GF-D8 (cell line): ENCODE results near the gene KAT2A.
"Not testable (repeated sequence)": the region's sequence is repeated elsewhere in the genome, so short reads cannot be mapped to it uniquely, and the experiment has no call there.

Source experiments
- DNase-seq: peaks from one replicate; lab custom pipeline; 2025; lab: John Stamatoyannopoulos, UW

The KAT2A gene

DNA sequence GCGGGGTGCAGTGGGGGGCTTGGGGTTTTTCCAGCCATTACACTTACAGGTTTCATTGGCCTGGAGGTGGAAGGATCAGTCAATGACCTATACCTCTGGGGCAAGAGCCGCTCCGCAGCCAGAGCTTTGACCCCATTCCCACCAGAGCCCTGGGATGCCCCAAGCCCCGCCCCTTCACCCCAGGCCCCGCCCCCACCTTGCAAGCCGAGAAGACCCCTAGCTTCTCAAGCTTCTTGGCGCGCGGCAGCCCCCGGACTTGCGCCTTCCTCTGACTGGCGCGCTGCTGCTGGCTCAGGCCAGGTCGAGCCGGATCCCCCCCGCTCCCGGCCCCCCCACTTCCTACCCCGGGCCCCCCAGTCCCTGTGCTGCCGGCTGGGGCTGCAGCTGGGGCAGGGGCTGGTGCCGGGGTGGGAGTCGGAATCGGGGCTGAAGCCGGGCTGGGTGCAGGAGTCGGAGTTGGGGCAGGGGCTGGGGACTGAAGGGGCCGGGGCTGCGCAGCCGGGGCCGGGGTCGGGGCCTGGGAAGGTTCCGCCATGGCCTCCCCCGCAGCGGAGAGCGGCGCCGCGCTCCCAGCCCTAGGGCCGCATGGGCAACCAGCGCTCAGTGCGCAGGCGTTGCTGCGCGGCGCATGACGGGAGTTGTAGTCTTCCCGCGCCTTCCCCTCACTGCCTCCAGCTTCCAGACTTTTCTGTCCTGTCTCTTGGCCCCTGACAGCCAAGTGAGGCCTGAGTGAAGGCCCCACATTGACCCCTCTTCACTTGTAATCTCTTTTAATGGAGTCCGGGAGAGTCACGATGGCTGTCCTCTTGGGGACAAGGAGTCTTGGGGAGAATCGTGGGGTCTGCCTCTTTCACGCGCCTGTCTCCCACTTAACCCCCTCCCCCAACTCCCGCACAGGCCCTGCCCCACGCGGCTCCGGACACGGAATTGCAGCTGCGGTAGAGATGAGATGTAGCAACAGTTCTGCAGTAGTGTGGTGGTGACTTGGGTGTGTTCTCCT lies at the start of gene KAT2A:
KAT2A (minus strand) TSS at position 598 of the 1,000 bp plus-strand sequence; CDS start at position 535, 63 bp downstream.
- peak; percentile 52 for DNase-seq

DNA sequence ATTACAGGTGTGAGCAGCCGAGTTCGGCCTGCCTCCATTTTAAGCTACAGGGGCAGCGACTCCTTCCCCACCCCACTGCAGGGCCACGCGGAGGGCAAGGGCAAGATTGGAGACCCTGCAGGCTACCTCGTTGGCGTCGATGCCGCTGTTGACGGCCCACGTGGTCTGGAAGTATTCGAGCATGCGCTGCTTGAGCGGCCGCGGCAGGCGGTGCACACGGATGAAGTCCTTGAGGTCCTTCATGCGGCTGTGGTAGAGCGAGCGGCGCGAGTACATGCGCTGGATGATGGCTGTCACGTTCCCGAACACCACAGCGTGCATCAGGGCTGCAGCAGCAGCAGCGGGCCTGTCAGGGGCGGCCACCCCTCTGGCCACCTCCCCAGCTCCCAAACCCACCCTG lies 48.2 kb upstream of the KAT2A start:
- no peak for DNase-seq

GRCh38 chr17:42167807-42168206 lies 46.6 kb upstream of the KAT2A start:
- no peak for DNase-seq

GRCh38 chr17:42166196-42166763 lies 45.1 kb upstream of the KAT2A start:
- no peak for DNase-seq

DNA sequence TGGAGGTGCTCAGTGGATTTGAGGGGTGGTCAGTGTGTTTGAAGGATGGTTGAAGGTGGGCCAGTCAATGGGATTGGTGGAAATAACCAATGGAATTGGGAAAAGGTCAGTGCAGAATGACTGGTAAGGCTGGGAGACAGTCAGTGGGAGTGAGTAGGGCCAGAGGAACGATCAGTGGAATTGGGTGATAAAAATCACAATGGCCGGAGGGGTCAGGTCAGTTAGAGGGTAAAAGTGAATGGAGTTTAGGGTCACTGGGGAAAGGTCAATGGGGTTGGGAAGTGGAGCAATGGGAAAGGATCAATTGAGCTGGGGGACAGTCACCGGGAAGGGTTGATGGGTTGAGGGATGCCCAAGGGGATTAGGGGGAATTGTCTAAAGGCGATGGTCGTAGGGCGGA lies 44.6 kb upstream of the KAT2A start:
- DNase-seq: no peak

DNA sequence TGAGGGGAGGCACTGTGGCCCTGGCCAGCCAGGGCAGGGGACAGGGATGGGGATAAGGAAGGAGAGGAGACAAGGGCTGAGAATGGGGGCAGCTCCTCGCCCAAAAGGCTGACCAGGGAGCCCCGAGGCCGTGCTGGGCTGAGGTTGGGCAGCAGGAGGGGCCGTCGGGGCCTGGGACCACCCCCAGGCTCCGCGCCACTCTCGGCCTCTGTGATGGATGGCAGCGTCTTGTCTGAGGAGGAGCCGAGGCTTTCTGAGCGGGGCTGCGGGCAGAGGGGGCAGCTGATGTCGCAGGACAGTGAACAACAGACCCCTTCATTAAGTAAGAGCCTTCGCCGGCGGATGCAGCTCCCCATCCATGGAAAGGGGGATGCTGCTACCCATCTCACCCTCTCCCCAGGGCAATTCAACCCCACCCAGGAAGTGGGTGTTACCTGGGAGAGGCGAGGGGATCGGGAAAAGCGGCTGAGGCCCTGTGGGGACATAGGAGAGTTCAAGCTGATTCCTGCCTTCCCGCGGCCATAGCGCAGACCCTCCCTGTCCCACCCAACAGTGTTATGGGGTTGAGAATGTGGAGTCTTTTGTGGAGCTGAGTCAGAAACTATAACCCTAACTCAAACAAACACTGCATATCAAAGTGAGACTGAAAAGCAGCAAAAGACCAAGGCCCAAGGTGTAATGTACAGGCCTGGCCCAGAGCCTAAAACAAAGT lies 42.7 kb upstream of the KAT2A start:
- DNase-seq: no peak

DNA sequence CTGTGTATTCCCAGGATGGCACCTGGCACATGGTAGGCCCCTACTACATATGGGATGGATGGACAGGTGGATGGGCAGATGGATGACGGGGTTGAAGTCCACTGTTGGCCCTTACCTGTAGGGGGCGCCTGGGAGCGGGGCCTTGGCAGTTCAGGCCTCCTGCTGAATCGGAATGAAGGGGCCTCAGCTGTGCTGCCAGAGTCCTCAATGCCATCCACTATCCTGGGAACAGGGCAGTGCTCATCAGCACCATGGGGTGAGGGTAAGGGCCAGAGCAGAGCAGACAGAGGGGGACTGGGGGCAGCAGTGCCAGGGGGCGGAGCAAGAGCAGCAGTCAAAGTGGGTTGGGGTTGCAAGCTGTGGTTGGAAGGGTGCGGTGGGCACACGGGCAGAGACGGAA lies 41.9 kb upstream of the KAT2A start:
- no peak for DNase-seq

DNA sequence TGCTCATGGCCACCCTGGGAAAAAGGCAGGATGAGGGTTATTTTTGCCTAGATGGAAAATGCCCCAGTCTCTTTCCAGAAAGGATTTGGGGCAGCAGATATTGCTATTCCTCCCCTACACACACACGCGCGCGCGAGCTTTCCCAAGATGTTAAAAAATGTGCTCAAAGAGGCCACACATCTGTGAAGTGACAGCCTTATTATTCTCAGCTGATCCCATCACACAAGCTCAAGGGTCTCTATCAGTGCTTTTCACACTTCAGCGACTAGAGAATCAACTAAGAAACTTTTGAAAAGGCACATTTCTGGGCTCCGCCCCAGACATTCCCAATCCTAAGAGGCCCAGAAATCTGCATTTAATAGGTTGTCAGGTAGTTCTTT lies 39.4 kb upstream of the KAT2A start:
- no peak for DNase-seq

- DNase-seq: no peak
These were observed 38.8 kb upstream of the KAT2A start for GRCh38 chr17:42159796-42160530.

GRCh38 chr17:42155614-42156045 lies 34.5 kb upstream of the KAT2A start:
- no peak for DNase-seq

GRCh38 chr17:42153919-42154742 lies 33.0 kb upstream of the KAT2A start:
- DNase-seq: peak; percentile 31

- DNase-seq: no peak
These were observed 25.9 kb upstream of the KAT2A start for GRCh38 chr17:42146911-42147607.

- DNase-seq: not testable (repeated sequence)
These were observed 22.0 kb upstream of the KAT2A start for GRCh38 chr17:42143138-42143537.

- no peak for DNase-seq
These were observed 21.3 kb upstream of the KAT2A start for GRCh38 chr17:42142371-42142896.

DNA sequence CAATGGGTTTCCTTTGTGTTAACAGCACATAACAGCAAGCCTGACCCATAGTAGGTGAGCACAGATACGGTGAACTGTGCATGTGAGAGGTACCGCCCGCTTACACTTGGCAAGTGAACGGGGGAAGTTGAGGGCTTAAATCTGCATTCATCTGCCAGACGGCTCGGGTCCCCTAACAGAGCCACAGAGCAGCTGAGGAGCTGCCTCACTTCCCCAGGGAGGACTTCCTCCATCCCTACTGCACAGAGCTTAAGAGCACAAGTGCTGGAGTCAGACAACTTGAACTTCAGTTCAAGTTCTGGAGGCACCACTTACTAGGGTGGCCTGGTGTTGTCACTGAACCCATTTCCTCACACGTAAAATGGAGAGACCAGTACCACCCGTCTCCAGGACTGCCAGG lies 20.2 kb upstream of the KAT2A start:
- DNase-seq: no peak

DNA sequence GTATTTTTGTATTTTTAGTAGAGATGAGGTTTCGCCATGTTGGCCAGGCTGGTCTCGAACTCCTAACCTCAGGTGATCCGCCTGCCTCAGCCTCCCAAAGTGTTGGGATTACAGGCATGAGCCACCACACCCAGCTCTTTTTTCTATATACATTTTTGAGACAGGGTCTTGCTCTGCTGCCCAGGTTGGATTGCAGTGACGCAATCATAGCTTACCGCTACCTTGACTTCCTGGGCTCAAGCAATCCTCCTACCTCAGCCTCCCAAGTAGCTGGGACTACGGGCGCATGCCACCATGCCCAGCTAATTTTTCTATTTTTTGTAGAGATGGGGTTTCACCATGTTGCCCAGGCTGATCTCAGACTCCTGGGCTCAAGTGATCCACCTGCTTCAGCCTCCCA lies 19.5 kb upstream of the KAT2A start:
- DNase-seq: not testable (repeated sequence)

DNA sequence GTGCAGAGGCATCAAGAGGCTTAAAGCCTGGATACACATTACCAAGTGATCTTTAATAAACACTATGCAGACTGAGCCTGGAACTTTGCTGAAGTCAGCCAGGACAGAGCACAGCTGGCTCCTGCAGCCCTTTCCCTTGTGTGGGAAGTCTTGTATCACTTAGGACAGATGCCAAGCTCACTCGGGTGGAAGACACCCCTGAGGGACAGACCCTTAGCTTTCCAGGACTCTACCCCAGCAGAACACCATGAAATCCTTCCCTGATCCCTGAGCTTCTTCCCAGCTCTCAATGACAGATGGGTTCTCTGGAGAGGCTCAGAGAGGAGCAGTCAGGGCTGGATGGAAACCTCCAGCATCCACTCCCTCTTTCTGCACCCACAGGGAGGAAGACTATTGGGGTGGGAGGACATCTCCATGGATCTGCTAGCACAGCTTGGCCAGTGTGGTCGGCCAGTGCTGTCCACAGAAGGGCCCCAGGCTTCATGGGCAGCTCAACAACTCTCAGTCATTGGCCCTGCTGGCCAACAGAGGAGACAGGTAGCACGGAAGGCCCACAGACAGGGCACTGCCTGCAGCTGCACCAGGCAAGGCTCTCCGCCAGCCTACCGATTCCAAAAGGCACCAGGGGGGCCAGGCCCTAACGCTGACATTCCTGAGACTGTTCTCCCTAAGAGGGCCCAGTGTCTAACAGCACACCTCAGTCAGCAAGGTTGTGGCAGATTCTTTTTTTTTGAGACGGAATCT lies 17.8 kb upstream of the KAT2A start:
- no peak for DNase-seq

GRCh38 chr17:42136654-42137051 lies 15.5 kb upstream of the KAT2A start:
- no peak for DNase-seq
